Measurements from ENCODE around the gene CHRNA9. TPM values are rescaled to one million over a fixed set of nuclear protein-coding genes. Genes with fewer than 3 reads are reported as not detected.

The CHRNA9 gene
- total RNA-seq, 1 experiment from 2014 or later = not detected

DNA sequence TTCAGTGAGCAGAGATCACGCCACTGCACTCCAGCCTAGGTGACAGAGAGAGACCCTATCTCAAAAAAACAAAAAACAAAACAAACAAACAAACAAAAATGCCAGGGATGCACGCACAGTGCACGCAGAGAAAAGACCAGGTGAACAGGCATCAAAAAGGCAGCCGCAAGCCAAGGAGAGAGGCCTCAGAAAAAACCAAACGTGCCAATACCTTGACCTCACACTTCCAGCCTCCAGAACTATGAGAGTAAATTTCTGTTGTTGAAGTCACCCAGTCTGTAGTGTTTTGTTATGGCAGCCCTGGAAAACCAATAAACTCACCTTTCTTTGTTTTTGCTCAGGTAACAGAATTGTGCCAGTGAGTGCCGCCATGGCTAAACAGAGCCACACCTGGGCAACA lies 66.0 kb downstream of the CHRNA9 start:
- no peaks in the 10 kb centered on the region for H3K27me3 ChIP-seq (ENCODE audit: control insufficient read depth, insufficient read depth, low read length)
- peaks cover 4% of the 10 kb centered on the region; the same call in 1 of the 2 replicates for H3K4me1 ChIP-seq (ENCODE audit: control insufficient read depth, insufficient read depth, low read length)
- no peak for DNase-seq (ENCODE audit: low read depth, low spot score)
- ATAC-seq = no peak
- intact Hi-C loops (cut with micrococcal nuclease; ENCODE audit: unreplicated experiment) (no loop called here), in situ Hi-C loops (cut with HindIII; ENCODE audit: low pct_unique_long_range_greater_than_20kb, low sequenced_read_pairs) (no loop called here)
- TF ChIP-seq TCF7L2 (IDR thresholded peaks at IDR 0.05; ENCODE audit: low read depth, low read length) (no peak), SIN3A (IDR thresholded peaks at IDR 0.05; ENCODE audit: borderline replicate concordance, insufficient read depth, low read depth, low read length) (no peak), POLR2AphosphoS5 (IDR thresholded peaks at IDR 0.05; ENCODE audit: low read depth, low read length) (no peak)
- TF ChIP-seq, protein P1, sequence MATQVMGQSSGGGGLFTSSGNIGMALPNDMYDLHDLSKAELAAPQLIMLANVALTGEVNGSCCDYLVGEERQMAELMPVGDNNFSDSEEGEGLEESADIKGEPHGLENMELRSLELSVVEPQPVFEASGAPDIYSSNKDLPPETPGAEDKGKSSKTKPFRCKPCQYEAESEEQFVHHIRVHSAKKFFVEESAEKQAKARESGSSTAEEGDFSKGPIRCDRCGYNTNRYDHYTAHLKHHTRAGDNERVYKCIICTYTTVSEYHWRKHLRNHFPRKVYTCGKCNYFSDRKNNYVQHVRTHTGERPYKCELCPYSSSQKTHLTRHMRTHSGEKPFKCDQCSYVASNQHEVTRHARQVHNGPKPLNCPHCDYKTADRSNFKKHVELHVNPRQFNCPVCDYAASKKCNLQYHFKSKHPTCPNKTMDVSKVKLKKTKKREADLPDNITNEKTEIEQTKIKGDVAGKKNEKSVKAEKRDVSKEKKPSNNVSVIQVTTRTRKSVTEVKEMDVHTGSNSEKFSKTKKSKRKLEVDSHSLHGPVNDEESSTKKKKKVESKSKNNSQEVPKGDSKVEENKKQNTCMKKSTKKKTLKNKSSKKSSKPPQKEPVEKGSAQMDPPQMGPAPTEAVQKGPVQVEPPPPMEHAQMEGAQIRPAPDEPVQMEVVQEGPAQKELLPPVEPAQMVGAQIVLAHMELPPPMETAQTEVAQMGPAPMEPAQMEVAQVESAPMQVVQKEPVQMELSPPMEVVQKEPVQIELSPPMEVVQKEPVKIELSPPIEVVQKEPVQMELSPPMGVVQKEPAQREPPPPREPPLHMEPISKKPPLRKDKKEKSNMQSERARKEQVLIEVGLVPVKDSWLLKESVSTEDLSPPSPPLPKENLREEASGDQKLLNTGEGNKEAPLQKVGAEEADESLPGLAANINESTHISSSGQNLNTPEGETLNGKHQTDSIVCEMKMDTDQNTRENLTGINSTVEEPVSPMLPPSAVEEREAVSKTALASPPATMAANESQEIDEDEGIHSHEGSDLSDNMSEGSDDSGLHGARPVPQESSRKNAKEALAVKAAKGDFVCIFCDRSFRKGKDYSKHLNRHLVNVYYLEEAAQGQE (IDR thresholded peaks at IDR 0.05; ENCODE audit: insufficient read depth in 1 of 2, low read depth in 2 of 2, low read length in 1 of 2) = no peak
- TF ChIP-seq, protein P2, sequence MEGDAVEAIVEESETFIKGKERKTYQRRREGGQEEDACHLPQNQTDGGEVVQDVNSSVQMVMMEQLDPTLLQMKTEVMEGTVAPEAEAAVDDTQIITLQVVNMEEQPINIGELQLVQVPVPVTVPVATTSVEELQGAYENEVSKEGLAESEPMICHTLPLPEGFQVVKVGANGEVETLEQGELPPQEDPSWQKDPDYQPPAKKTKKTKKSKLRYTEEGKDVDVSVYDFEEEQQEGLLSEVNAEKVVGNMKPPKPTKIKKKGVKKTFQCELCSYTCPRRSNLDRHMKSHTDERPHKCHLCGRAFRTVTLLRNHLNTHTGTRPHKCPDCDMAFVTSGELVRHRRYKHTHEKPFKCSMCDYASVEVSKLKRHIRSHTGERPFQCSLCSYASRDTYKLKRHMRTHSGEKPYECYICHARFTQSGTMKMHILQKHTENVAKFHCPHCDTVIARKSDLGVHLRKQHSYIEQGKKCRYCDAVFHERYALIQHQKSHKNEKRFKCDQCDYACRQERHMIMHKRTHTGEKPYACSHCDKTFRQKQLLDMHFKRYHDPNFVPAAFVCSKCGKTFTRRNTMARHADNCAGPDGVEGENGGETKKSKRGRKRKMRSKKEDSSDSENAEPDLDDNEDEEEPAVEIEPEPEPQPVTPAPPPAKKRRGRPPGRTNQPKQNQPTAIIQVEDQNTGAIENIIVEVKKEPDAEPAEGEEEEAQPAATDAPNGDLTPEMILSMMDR (IDR thresholded peaks at IDR 0.05) = no peak
- no peaks in the 10 kb centered on the region for H3K36me3 ChIP-seq (ENCODE audit: control insufficient read depth, insufficient read depth, low read length)
- BruUV-seq (replicated peaks) = no TSS peak
- no peak overlapping the region for H3K4me3 ChIP-seq (ENCODE audit: low read depth in 2 of 2, low read length in 2 of 2)
- H3K27ac ChIP-seq (ENCODE audit: low read length) = no peak overlapping the region
- no peaks in the 10 kb centered on the region for H3K9me3 ChIP-seq (ENCODE audit: control insufficient read depth, insufficient read depth, low read depth, low read length)
- ChIA-PET POLR2A (no interaction called here), CTCF (no interaction called here)

DNA sequence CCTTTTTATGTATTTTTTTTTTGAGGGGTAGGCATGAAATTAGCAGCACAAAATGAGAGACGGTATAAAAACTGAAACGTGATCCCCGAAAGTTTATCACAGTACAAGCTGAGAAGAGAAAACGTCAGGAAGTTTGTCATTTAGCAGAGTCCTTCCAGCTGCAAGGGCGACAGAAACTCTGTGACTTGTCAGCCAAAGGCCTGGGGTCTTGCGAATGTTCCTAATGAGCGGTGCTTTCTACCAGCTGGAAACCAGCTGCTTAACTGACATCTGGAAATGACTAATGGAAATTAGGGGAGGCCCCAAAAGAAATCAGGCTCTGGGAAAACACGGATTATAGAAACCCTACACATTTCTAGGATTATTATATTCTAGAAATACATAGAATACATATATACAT lies 66.5 kb downstream of the CHRNA9 start:
- BruUV-seq (replicated peaks) = no TSS peak
- Histone ChIP-seq H3K4me3 (ENCODE audit: low read depth in 2 of 2, low read length in 2 of 2) (no peak overlapping the region), H3K36me3 (ENCODE audit: control insufficient read depth, insufficient read depth, low read length) (no peaks in the 10 kb centered on the region), H3K27ac (ENCODE audit: low read length) (no peak overlapping the region), H3K27me3 (ENCODE audit: control insufficient read depth, insufficient read depth, low read length) (no peaks in the 10 kb centered on the region), H3K9me3 (ENCODE audit: control insufficient read depth, insufficient read depth, low read depth, low read length) (no peaks in the 10 kb centered on the region), H3K4me1 (ENCODE audit: control insufficient read depth, insufficient read depth, low read length) (no peaks in the 10 kb centered on the region)
- in situ Hi-C loops (cut with HindIII; ENCODE audit: low pct_unique_long_range_greater_than_20kb, low sequenced_read_pairs) = no loop called here
- no peak for DNase-seq (ENCODE audit: low read depth, low spot score)
- TF ChIP-seq, protein P2 (IDR thresholded peaks at IDR 0.05) = no peak
- TF ChIP-seq POLR2AphosphoS5 (IDR thresholded peaks at IDR 0.05; ENCODE audit: low read depth, low read length) (no peak), TCF7L2 (IDR thresholded peaks at IDR 0.05; ENCODE audit: low read depth, low read length) (no peak), SIN3A (IDR thresholded peaks at IDR 0.05; ENCODE audit: borderline replicate concordance, insufficient read depth, low read depth, low read length) (no peak)
- TF ChIP-seq, protein P1 (IDR thresholded peaks at IDR 0.05; ENCODE audit: insufficient read depth in 1 of 2, low read depth in 2 of 2, low read length in 1 of 2) = no peak
- CTCF ChIA-PET = no interaction called here
- intact Hi-C loops (cut with micrococcal nuclease; ENCODE audit: unreplicated experiment) = no loop called here
- POLR2A ChIA-PET = interaction anchor here (0.6 kb wide), 1 partner anchor 175 kb away, joined by 4 read pairs; no protein-coding TSS in a partner anchor
- ATAC-seq = no peak
